Activated CD8-positive, alpha-beta memory T cell treated with anti-CD3 and anti-CD28 coated beads, Interleukin-2, amount 50 U/mL, for 48 hours (primary cell): ENCODE measurements around the gene BPI.
"Not testable (repeated sequence)": the region's sequence is repeated elsewhere in the genome, so short reads cannot be mapped to it uniquely, and the experiment has no call there.

Experiments
- DNase-seq: peaks from one replicate; pipeline ENCODE4 v3.0.0-alpha.2; 2020

The BPI gene

DNA sequence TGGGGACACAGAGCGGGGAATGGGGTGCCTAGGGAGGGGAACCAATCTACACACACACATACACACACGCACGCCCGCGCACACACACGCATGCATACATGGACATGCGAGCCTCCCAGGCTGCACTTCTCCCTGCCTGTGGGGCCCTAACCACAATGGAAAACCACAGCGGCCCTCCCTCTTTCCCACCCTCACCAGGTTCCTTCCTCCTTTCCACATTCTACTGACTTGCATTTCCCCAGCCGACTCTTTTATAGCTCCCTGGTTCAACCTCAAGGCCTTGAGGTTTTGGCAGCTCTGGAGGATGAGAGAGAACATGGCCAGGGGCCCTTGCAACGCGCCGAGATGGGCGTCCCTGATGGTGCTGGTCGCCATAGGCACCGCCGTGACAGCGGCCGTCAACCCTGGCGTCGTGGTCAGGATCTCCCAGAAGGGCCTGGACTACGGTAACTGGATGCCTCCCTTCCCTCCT lies at the start of gene BPI:
Gene BPI (plus strand): TSS at position 249 of the 472 bp plus-strand sequence. CDS start 68 bp downstream, at position 317.
- no peak for DNase-seq

DNA sequence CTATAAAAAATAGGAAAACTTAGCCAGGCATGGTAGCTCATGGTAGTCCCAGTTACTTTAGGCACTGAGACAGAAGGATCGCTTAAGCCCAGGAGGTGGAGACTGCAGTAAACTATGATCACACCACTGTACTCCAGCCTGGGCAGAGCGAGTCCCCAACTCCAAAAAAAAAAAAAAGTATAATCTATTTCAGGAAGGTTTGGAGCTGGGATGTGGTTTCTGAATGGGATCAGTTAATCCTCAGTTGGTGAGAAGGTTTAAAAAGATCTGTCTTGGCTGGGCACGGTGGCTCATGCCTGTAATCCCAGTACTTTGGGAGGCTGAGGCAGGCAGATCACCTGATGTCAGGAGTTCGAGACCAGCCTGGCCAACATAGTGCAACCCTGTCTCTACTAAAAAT lies 49.3 kb upstream of the BPI start:
- not testable (repeated sequence) for DNase-seq

DNA sequence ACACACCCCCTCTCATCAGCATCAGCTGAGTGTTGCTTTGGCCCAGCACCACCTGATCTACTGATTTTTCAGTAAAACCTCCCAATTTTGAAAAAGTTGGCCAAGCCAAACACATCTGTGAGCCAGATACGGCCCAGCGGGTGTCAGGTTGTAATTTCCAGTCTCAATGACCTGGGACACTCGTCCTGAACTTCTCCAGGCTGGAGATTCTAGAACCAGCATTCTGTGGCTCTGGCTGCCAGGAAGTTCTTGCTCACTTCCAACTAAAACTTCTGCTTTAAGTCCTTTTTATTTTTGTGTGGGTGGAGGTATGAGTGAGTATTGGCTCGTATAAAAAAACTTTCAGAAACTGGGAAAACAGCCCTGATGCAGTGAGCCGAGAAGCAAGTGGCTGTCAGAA lies 48.6 kb upstream of the BPI start:
- DNase-seq: no peak

GRCh38 chr20:38256021-38256420 lies 47.9 kb upstream of the BPI start:
- DNase-seq: no peak

DNA sequence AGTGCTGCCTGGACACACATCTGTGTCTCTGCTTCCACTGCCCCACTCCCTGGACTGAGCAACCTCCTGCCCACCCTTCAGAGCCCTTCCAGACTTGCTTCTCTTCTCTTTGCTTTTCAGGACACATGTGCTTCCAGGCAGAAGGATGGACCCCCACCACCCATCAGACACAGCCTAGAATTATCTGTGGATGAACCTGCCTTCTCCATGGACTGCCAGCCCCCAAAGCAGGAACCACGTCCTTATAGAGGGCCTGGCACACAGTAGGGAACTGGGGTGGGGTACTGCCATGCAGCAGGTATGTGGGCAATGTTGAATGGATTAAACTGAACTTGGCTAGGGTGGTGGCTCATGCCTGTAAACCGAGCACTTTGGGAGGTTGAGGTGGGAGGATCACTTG lies 47.0 kb upstream of the BPI start:
- no peak for DNase-seq

- no peak for DNase-seq
Measured at GRCh38 chr20:38258545-38259215, 45.3 kb upstream of the BPI start.

DNA sequence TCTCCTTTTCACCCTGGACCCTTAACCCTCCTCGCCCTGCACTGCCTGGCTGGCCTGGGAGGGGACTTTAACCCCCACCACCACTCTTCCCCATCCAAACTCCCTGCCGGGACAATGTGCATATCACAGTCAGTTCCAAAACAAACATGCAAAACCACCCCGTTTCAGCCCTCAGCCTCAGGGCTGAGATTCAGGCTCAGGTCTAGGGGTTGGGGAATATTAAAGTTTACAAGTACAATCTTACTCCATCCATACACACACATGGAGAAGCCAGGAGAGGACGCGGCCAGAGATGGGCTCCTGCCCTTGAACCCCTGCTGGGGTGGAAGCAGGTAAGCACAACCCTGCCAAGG lies 44.0 kb upstream of the BPI start:
- no peak for DNase-seq

- no peak for DNase-seq
Measured at GRCh38 chr20:38260378-38261053, 43.4 kb upstream of the BPI start, which contains the start of gene KIAA1755. Gene KIAA1755, minus strand, starts transcription at chr20:38260735. Its CDS starts 235 bp downstream, at chr20:38260500.

GRCh38 chr20:38261054-38261390 lies 42.9 kb upstream of the BPI start:
- no peak for DNase-seq

DNA sequence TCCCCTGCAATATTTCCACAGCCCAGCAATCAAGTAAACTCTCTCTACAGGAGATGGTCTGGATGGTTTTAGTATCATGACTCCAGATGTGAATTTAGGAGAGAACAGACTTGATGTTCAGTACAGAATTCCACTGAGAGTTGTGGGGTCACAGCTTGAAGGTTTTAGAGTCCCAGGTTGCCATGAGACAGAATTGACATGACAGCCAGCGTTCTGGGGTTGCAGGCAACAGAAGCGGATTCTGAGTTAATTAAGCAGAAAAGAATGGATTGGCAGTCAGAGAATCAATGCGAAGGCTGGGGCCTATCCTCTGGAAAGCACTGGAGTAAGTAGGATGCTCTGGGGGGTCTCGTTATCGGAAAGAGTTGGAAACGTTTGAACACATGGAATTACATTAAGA lies 41.0 kb upstream of the BPI start:
- no peak for DNase-seq

DNA sequence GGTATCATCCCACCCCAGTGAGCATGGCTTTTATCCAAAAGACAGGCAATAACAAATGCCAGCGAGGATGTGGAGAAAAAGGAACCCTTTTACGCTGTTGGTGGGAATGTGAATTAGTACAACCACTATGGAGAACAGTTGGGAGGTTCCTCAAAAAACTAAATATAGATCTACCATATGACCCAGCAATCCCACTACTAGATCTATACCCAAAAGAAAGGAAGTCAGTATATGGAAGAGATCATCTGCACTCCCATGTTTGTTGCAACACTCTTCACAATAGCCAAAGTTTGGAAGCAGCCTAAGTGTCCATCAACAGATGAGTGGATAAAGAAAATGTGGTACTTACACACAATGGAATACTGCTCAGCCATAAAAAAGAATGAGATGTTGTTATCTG lies 37.5 kb upstream of the BPI start:
- DNase-seq: no peak

DNA sequence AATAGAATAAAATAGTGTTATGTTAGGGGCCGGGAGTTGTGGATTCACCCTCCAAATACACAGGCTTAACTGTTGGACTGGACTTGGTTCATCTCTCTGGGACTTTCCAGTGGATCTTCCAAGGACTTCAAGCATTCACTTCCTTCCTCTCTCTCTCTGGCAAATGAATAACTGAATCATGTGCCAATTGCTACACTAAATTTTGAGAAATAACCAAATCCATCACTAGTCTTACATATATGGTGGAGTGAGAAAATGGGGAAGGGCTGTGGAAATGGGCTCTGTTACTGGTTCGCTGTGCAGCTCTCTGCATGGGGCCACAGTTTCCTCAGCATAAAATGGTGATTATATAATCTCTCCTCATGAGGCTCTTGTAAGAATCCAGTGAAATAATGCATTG lies 36.7 kb upstream of the BPI start:
- no peak for DNase-seq

DNA sequence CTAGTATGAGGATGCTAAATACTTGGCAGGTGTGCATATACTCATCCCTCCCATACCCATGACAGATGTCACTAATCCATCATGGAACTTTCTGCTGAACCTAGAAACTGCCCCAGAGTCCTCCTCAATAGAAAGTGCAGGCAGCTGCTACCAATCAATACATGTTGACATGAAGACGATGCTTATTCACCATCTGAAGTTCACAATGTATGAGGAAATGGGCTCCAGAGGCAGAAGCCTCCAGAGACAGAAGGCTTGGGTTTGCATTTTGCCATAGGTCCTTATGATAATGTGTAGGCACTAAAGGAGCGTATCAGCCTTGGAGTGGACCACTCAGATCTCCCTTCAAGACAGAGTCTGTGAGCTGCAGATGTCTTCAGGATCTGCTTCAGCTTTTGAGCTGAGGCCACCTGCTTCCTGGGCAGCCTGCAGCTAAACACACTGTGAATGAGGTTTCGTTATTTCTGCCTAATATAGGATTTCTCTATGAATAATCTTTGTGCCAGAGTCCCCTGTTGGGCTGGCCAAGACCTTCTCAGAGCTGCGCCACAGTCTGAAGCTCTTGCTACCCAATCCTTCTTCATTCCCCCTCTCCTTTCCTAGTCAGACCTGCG lies 35.9 kb upstream of the BPI start:
- DNase-seq: no peak

- DNase-seq: no peak
Measured at GRCh38 chr20:38269040-38269439, 34.9 kb upstream of the BPI start.

DNA sequence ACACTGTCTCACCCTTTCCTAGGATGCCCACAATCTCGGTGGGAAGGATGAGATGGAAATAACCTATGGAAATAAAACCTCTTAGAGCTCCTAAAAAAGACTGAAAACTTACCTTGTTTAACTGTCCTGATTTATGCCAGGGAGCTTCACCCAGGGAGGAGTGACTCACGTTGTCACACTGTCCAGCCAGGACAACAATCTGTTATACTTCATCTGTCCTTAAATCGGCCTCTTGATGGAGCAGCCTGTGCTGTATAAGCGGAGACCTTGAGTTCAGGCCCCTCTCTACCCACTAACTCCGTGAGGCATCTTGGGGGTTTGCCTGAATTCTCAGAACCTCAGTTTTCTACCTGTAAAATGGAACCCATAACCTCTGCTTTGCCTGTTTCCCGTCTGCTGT lies 34.2 kb upstream of the BPI start:
- no peak for DNase-seq

GRCh38 chr20:38270869-38271605 lies 32.9 kb upstream of the BPI start:
- no peak for DNase-seq

GRCh38 chr20:38271608-38272120 lies 32.3 kb upstream of the BPI start:
- no peak for DNase-seq

GRCh38 chr20:38272398-38272797 lies 31.6 kb upstream of the BPI start:
- no peak for DNase-seq

- DNase-seq: no peak
Measured at GRCh38 chr20:38272961-38273360, 31.0 kb upstream of the BPI start.

DNA sequence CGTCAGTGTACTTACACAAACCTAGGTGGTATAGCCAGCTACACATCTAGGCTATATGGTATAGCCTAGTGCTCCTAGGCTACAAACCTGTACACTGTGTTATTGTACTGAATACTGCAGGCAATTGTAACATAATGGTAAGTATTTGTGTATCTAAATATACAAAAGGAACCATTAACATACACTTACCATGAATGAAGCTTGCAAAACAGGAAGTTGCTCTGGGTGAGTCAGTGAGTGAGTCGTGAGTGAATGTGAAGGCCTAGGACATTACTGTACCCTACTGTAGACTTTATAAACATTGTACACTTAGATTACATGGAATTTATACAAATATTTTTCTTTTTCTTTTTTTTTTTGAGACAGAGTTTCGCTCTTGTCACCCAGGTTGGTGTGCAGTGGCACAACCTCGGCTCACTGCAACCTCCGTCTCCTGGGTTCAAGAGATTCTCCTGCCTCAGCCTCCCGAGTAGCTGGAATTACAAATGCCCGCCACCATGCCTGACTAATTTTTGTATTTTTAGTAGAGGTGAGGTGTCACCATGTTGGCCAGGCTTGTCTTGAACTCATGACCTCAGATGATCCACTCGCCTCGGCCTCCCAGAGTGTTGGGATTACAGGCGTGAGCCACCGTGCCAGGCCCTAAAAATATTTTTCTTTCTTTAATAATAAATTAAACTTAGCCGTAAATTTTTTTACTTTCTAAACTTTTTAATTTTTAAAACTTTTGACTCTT lies 28.0 kb upstream of the BPI start:
- no peak for DNase-seq

DNA sequence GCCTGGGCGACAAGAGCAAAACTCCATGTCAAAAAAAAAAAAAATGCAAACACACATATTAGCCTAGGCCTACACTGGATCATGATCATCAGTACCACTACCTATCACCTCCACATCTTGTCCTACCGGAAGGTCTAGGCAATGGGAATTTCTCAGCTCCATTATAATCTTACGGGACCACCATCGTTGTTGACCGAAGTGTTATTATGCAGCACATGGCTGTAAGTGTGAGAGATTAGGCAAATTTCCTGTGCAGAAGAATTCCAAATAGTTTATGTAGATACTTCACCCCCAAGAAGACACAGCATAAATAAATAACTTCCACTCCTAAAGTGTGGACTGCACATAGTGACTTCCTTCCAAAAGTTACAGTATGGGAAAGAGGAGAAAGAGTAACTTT lies 26.7 kb upstream of the BPI start:
- DNase-seq: no peak

DNA sequence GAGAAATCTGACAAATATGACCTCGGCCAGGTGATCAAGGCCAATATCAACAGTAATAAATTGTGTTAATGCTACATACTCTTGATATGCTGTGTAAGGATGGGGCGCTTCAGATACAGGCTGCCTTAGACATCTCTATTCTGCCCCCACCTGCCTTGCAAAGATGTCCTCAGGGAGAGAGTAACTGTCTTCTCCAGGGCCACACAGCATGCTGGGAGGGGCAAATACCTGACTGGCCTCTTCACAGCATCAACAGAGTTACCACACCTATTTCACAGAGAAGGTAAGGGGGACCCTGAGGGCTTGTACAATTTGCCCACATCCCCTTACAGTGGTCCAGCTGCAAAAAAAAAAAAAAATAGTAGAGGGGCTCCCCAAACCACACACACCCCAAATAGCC lies 26.3 kb upstream of the BPI start:
- no peak for DNase-seq

- no peak for DNase-seq
Measured at GRCh38 chr20:38278131-38278530, 25.8 kb upstream of the BPI start.
